B cell (primary cell): ENCODE results near the gene ARID3A. TPM values are rescaled to one million over a fixed set of nuclear protein-coding genes. Genes with fewer than 3 reads are reported as not detected.

Experiments used
- ATAC-seq: fragments of 200-7000 bp; cut with Tn5 transposase; one replicate; pipeline ENCODE4 v1.10.0; 2021; ENCODE audit warnings: low read depth, mild to moderate bottlenecking, moderate number of reproducible peaks, moderate library complexity
- CTCF ChIA-PET: fragments of 350-600 bp; sonication (Branson Sonifier 250); formaldehyde crosslinking; loops from one replicate; lab custom pipeline; 2021; ENCODE audit warnings: antibody characterized with exemption, inconsistent platforms; lab: Charles Lee
- POLR2A ChIA-PET: fragments of 350-600 bp; sonication (Branson Sonifier 250); formaldehyde crosslinking; loops from one replicate; lab custom pipeline; 2021; ENCODE audit warnings: antibody characterized with exemption; lab: Charles Lee
- DNase-seq: peaks from one replicate; pipeline ENCODE4 v3.0.0; 2013
- H2AFZ ChIP-seq: 2 replicates; pipeline ENCODE4 v1.6.1; 2012; ENCODE audit warnings: mild to moderate bottlenecking, low read depth, low read length; ENCODE audit not compliant: insufficient read depth, poor library complexity, severe bottlenecking
- H3K27ac ChIP-seq, 2 donors: 1 replicate in 1 of 2; 2 replicates in 1 of 2; pipeline ENCODE4 v1.5.1; 2012 to 2013; ENCODE audit warnings: low read length in 2 of 2, mild to moderate bottlenecking in 2 of 2, moderate library complexity in 1 of 2
- H3K27me3 ChIP-seq, 4 experiments: fragments of 200-600 bp in 1 of 4; sonication (generic) in 1 of 4; replicated peaks in 1 of 4; 1 replicate in 2 of 4; 2 replicates in 2 of 4; pipeline versions ENCODE4 v1.6.1 to v1.7.0; 2013 to 2016; ENCODE audit warnings: low read length in 3 of 4, mild to moderate bottlenecking in 2 of 4, mixed read lengths in 1 of 4, moderate library complexity in 1 of 4; ENCODE audit not compliant: insufficient read depth in 4 of 4, control insufficient read depth in 3 of 4; ENCODE audit errors: control extremely low read depth in 1 of 4
- H3K36me3 ChIP-seq, 2 experiments: replicated peaks in 1 of 2; 1 replicate in 1 of 2; 2 replicates in 1 of 2; pipeline versions ENCODE4 v1.6.1 to v1.7.1; 2013; ENCODE audit warnings: low read length in 1 of 2; ENCODE audit not compliant: insufficient read depth in 2 of 2, control insufficient read depth in 1 of 2; ENCODE audit errors: control extremely low read depth in 1 of 2, extremely low read depth in 1 of 2
- H3K4me1 ChIP-seq, 2 donors: fragments of 200-600 bp in 1 of 2; sonication (generic) in 1 of 2; 1 replicate in 1 of 2; 2 replicates in 1 of 2; pipeline versions ENCODE4 v1.5.1 to v1.6.1; 2013 to 2017; ENCODE audit warnings: low read length in 2 of 2; ENCODE audit not compliant: control insufficient read depth in 2 of 2, insufficient read depth in 2 of 2
- H3K4me2 ChIP-seq: replicated peaks from 2 replicates; pipeline ENCODE3; 2012; ENCODE audit warnings: mild to moderate bottlenecking, low read depth, low read length; ENCODE audit not compliant: poor library complexity, severe bottlenecking
- H3K4me3 ChIP-seq, 5 experiments: fragments of 200-600 bp in 1 of 5; sonication (generic) in 1 of 5; 1 replicate in 3 of 5; 2 replicates in 2 of 5; pipeline versions ENCODE4 v1.5.1 to v1.7.0; 2011 to 2016; ENCODE audit warnings: low read length in 4 of 5, mild to moderate bottlenecking in 4 of 5, low read depth in 2 of 5, control low read depth in 1 of 5, moderate library complexity in 1 of 5; ENCODE audit not compliant: insufficient read depth in 1 of 5; ENCODE audit errors: control extremely low read depth in 1 of 5, extremely low read depth in 1 of 5
- H3K79me2 ChIP-seq: fragments of 200-600 bp; sonication (generic); one replicate; pipeline ENCODE4 v1.6.0; 2016; ENCODE audit warnings: low read length; ENCODE audit not compliant: control insufficient read depth, insufficient read depth
- H3K9ac ChIP-seq: fragments of 200-600 bp; sonication (generic); 2 replicates; pipeline ENCODE4 v1.6.1; 2017; ENCODE audit warnings: mild to moderate bottlenecking, low read length, moderate library complexity
- H3K9me3 ChIP-seq, 3 donors: one replicate each; pipeline versions ENCODE4 v1.6.1 to v1.7.1; 2013; ENCODE audit warnings: low read length in 2 of 3; ENCODE audit not compliant: control insufficient read depth in 2 of 3, insufficient read depth in 1 of 3; ENCODE audit errors: control extremely low read depth in 1 of 3
- H4K20me1 ChIP-seq: 2 replicates; pipeline ENCODE4 v1.6.0; 2012; ENCODE audit warnings: mild to moderate bottlenecking, low read length; ENCODE audit not compliant: insufficient read depth, control insufficient read depth, poor library complexity, severe bottlenecking
- H3K27ac Mint-ChIP-seq: one replicate; pipeline ENCODE4 v1.8.0; 2021; ENCODE audit warnings: mixed read lengths
- H3K27me3 Mint-ChIP-seq: one replicate; pipeline ENCODE4 v1.8.0; 2021; ENCODE audit warnings: mixed read lengths
- H3K4me1 Mint-ChIP-seq: one replicate; pipeline ENCODE4 v1.8.0; 2021; ENCODE audit warnings: mixed read lengths
- H3K4me3 Mint-ChIP-seq: one replicate; pipeline ENCODE4 v1.8.0; 2021; ENCODE audit warnings: mixed read lengths
- H3K9me3 Mint-ChIP-seq: one replicate; pipeline ENCODE4 v1.8.0; 2022; ENCODE audit warnings: mixed read lengths; ENCODE audit not compliant: insufficient read depth
- EZH2 ChIP-seq: IDR thresholded peaks from 2 replicates; pipeline ENCODE4 v1.6.1; 2012; ENCODE audit warnings: borderline replicate concordance, low read depth, mild to moderate bottlenecking, moderate library complexity, low read length; ENCODE audit not compliant: insufficient read depth, poor library complexity, severe bottlenecking
- WGBS: methylation state at CpG from one replicate; pipeline ENCODE4 v1.1.5; 2013; ENCODE audit warnings: missing lambda C conversion rate; ENCODE audit not compliant: insufficient coverage; 5-methylcytosine and 5-hydroxymethylcytosine counted together
- intact Hi-C: fragments of 100-400 bp; cut with micrococcal nuclease; formaldehyde crosslinking; loops from one replicate; pipeline ENCODE4 v1.10.0; 2022
- polyA plus RNA-seq: library from polyadenylated mRNA; depleted of rRNA; stranded (reverse); fragments of >200 nt; gene quantifications from 2 replicates; pipeline ENCODE4 v1.2.3, GENCODE V29; 2012
- total RNA-seq, 2 donors: library from RNA; stranded (reverse); fragments of 120-200 nt in 1 of 2; gene quantifications; 1 replicate in 1 of 2; 2 replicates in 1 of 2; pipeline versions ENCODE4 v1.2.3 to v1.2.4, GENCODE V29; 2013 to 2022
- TF ChIP-seq, protein P1 (sequence below): fragments of 200-600 bp; IDR thresholded peaks from one replicate; pipeline ENCODE4 v1.8.0; 2022; ENCODE audit warnings: antibody characterized with exemption, mild to moderate bottlenecking

ARID3A gene
- total and polyA plus RNA-seq, 2 donors (not counting 1 experiment from before 2014, with no cell fraction given) = 22.9 to 60.5 TPM

DNA sequence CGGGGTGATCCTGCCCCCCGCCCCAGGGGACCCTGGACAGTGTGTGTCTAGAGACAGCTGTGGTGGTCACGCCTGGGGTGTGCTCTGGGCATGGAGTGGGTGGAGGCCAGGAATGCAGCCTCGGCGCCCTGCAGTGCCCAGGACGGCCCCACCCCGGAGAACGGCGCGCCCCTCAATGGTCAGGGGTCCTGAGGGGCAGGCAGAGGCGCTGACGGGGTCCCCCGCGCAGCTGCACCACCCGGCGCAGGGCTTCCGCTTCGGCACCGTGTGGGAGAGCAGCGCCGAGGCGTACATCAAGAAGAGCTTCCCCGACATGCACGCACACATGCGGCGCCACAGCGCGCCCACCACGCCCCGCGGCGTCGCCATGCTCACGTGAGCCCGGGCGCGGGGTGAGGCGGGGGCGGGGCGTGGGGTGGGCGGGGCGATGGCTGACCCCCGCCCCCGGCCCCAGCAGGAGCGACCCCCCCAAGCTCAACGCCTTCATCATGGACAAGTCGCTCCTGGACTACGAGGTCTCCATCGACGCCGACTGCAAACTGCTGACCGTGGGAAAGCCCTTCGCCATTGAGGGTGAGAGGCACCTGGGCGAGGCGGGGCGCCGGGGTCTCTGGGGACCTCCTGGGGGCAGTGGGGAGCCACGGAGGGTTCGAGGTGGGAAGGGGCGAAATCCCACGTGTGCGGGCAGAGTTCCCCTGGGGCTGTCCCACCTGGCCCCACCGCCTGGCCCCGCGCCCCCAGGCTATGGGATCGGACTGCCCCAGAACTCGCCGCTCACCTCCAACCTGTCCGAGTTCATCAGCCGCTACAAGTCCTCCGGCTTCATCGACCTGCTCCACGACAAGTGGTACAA lies 81.8 kb downstream of the ARID3A start:
- H4K20me1 ChIP-seq = peaks cover 34% of the 10 kb centered on the region
- Mint-ChIP-seq H3K9me3 (no peaks in the 10 kb centered on the region), H3K27me3 (peaks cover 2% of the 10 kb centered on the region), H3K4me3 (no peak overlapping the region), H3K27ac (no peak overlapping the region), H3K4me1 (peaks cover 1% of the 10 kb centered on the region)
- H3K4me2 ChIP-seq = no peak overlapping the region
- no peak overlapping the region for H2AFZ ChIP-seq
- H3K9ac ChIP-seq = no peak overlapping the region
- peaks cover 7% of the 10 kb centered on the region for H3K79me2 ChIP-seq
- ChIA-PET POLR2A (no interaction called here), CTCF (interaction anchor here (0.6 kb wide), 1 partner anchor 292 kb away, joined by 4 read pairs; no protein-coding TSS in a partner anchor)
- DNase-seq (no peak), ATAC-seq (no peak)
- peaks cover 0 to 17% of the 10 kb centered on the region in 2 experiments for H3K36me3 ChIP-seq
- peaks cover 0 to 6% (median 1%) of the 10 kb centered on the region in 4 experiments for H3K27me3 ChIP-seq
- WGBS = 95% methylated on average over 69 of the region's 73 CpGs
- TF ChIP-seq EZH2 = no peak
- TF ChIP-seq, protein P1, sequence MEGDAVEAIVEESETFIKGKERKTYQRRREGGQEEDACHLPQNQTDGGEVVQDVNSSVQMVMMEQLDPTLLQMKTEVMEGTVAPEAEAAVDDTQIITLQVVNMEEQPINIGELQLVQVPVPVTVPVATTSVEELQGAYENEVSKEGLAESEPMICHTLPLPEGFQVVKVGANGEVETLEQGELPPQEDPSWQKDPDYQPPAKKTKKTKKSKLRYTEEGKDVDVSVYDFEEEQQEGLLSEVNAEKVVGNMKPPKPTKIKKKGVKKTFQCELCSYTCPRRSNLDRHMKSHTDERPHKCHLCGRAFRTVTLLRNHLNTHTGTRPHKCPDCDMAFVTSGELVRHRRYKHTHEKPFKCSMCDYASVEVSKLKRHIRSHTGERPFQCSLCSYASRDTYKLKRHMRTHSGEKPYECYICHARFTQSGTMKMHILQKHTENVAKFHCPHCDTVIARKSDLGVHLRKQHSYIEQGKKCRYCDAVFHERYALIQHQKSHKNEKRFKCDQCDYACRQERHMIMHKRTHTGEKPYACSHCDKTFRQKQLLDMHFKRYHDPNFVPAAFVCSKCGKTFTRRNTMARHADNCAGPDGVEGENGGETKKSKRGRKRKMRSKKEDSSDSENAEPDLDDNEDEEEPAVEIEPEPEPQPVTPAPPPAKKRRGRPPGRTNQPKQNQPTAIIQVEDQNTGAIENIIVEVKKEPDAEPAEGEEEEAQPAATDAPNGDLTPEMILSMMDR = no peak
- intact Hi-C loops = no loop called here
- no peaks in the 10 kb centered on the region for H3K4me1 ChIP-seq
- no peak overlapping the region for H3K4me3 ChIP-seq
- H3K27ac ChIP-seq = no peak overlapping the region
- no peaks in the 10 kb centered on the region for H3K9me3 ChIP-seq
